GM12872 (cell line): ENCODE results near the gene RNF152.

Experiments used
- TF ChIP-seq, protein P1 (sequence below): IDR thresholded peaks from 3 replicates; pipeline ENCODE4 v1.5.1; 2011; ENCODE audit warnings: low read depth, mild to moderate bottlenecking, low read length, moderate library complexity; ENCODE audit not compliant: insufficient read depth

Gene RNF152

DNA sequence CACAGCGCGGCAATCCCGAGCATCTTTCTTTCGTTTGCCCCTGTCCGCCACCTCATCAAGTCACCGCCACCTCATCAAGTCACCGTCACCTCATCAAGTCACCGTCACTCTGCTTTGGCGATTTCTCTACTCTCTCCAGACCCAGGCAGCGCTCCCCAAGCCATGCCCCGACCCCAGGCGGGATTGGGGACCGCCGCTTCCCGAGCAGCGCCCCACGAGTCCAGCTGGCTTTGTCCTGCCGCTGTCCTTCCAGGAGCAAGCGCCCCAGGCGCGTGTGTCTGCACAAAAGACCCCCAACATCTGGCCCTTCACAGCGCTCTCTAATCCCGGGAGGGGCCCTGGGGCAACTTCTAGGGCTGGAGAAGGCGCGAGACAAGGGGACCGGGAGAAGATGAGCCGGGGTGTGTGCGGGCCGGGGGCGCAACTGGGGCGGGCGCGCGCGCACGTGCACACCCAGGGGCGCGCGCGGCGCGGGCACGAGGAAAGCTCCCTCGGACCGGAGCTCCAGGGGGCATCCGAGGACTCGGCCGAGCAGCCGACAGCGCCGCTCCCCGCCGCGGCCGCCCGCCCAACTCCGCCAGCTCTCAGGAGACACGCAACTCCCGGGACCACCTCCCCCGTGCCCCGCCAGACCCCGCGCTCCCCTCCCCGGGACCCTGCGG, 633 bp upstream of the RNF152 start:
- TF ChIP-seq, protein P1, sequence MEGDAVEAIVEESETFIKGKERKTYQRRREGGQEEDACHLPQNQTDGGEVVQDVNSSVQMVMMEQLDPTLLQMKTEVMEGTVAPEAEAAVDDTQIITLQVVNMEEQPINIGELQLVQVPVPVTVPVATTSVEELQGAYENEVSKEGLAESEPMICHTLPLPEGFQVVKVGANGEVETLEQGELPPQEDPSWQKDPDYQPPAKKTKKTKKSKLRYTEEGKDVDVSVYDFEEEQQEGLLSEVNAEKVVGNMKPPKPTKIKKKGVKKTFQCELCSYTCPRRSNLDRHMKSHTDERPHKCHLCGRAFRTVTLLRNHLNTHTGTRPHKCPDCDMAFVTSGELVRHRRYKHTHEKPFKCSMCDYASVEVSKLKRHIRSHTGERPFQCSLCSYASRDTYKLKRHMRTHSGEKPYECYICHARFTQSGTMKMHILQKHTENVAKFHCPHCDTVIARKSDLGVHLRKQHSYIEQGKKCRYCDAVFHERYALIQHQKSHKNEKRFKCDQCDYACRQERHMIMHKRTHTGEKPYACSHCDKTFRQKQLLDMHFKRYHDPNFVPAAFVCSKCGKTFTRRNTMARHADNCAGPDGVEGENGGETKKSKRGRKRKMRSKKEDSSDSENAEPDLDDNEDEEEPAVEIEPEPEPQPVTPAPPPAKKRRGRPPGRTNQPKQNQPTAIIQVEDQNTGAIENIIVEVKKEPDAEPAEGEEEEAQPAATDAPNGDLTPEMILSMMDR, result no peak

DNA sequence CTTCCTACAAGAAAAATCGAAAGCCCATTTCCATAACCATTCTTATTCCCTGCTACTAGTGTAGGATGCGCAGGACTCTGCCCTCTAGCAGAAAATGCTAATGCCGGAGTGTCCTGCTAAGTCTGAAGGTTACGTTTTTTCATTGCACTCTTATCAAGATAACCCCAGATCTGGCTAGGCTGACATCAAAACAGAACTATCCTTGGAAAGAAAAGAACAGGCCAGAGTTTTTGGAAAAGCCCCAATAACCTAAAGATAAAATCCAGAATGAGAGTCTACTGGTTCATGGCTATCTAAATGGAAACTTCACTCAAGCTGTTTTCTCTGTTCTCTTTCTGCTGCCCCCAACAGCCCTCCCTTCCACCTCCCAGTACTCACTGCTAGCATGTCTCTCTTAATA, 913 bp downstream of the RNF152 start:
- TF ChIP-seq, protein P1, result no peak

DNA sequence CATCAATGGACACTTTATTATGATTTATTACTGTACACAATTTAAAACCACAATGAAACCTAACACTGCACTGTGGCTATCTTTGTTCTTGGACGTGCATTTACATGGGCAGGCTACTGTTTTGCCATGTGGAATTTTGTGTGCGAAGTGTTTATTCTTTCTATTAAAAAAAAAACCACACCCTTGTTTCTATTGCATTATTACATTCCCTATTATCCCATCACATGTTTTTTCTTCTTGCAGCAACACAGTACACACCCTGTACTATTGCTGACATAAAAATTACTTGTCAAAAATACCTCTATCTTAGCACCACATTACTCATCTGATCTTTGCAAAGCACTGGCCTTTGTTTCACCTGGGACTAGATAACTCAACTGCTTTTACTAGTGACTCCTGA, 1.5 kb downstream of the RNF152 start:
- TF ChIP-seq, protein P1, result no peak

DNA sequence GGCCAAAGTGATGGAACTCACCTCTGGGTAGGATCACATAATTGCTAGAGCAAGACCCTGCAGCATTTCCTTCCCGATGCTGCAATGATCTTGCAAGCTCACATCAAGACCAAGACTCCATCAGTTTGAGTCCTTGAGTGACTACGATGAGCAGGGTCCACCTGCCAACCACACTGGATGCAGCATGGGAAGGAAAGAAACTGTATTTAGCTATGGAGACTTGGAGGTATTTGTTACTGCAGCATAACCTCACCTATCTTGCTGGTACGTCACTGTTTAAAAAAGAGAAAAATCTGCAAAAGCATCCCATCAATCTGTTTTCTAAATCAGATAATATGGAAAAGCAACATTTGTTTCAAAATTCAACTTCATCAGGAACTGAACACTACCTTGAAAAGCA, 2.5 kb downstream of the RNF152 start:
- TF ChIP-seq, protein P1, result no peak

DNA sequence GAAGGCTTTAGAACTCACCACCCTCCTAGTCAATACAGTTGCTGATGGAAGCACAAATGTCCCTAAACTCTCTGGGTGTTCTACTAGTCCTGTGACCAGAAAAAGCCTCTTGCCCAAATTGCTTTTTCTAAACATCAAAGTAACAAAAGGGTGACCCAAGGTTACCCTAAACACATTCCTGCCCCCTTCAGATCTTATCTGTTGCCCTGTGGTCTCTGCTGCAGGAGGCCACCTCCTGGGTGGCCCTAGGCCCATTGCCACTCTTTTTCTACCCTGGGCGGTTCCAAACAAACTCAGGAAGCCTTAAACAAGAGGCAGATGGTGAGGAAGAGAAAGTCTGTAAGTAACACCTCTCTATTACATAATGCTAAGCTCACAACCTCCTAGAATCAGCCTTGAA, 3.3 kb downstream of the RNF152 start:
- TF ChIP-seq, protein P1, result no peak

DNA sequence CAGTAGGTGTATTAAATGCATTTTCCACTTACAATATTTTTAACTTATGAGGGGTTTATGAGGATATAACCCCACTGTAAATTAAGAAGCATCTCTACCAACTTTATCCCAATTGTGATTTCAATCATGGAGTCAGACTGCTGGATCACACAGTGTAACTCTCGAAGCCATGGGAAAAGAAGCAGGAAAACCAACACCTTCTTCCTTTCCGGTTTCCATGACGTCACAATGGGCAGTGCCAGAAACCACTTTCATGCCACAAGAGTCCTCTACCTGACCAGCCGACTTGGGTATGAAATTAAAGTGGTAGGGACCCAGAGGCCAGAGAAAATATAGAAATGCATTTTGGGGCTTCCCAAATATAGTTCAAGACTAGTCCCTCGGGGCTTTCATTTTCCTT, 4.2 kb downstream of the RNF152 start:
- TF ChIP-seq, protein P1, result no peak

DNA sequence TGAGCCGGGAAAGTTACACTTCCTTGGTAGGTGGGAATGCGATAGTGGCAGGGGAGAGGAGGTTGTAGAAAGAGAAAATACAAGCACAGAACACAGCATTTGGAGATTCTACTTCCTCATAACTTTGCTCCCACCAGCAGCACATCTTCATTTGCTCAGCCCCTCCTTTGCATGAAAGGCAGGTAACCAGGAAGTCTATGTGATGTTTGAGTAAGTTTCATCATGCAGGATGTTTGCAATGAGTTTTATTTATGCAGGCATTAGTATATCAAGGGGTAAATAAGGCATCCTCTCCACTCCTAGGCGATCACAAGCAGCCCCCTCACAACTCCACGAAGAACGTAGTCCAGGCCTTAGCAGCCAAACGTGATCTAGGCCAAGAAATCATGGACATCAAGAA, 5.0 kb downstream of the RNF152 start:
- TF ChIP-seq, protein P1, result no peak
